GM12892 (cell line): ENCODE results near the gene KLHL24.

ENCODE experiments used
- POLR2A ChIP-seq: IDR thresholded peaks from 2 replicates; pipeline ENCODE4 v1.6.1; 2011; ENCODE audit warnings: low read depth, low read length, control low read depth
- POLR2AphosphoS5 ChIP-seq: IDR thresholded peaks from 2 replicates; pipeline ENCODE4 v1.6.1; 2011; ENCODE audit warnings: low read depth, low read length, control low read depth
- TAF1 ChIP-seq: IDR thresholded peaks from 2 replicates; pipeline ENCODE4 v1.6.1; 2011; ENCODE audit warnings: low read depth, mild to moderate bottlenecking, control low read depth, low read length, borderline replicate concordance

GRCh38 chr3:183620252-183620628, 15.2 kb upstream of the KLHL24 start:
- TF ChIP-seq POLR2A: no peak
- TF ChIP-seq POLR2AphosphoS5: no peak
- no peak for TF ChIP-seq TAF1
